GM23248 (cell line): ENCODE measurements around the gene OLFML2B. TPM values are rescaled to one million over a fixed set of nuclear protein-coding genes. Genes with fewer than 3 reads are reported as not detected.

Source experiments
- DNase-seq: peaks from one replicate; pipeline ENCODE4 v3.0.0-alpha.2; 2015
- H2AFZ ChIP-seq: fragments of 200-600 bp; sonication (generic); 2 replicates; pipeline ENCODE4 v1.6.1; 2016; ENCODE audit warnings: antibody characterized with exemption
- H3F3A ChIP-seq: fragments of 200-600 bp; sonication (generic); 2 replicates; pipeline ENCODE4 v1.6.1; 2016; ENCODE audit warnings: mild to moderate bottlenecking, antibody characterized with exemption, mixed run types; ENCODE audit not compliant: insufficient read depth
- H3K27ac ChIP-seq: fragments of 200-600 bp; sonication (generic); 2 replicates; pipeline ENCODE4 v1.5.1; 2016; ENCODE audit warnings: mild to moderate bottlenecking
- H3K27me3 ChIP-seq: fragments of 200-600 bp; sonication (generic); replicated peaks from 2 replicates; pipeline ENCODE4 v1.6.1; 2016; ENCODE audit warnings: mild to moderate bottlenecking; ENCODE audit not compliant: insufficient read depth
- H3K36me3 ChIP-seq: fragments of 200-600 bp; sonication (generic); 2 replicates; pipeline ENCODE4 v1.6.1; 2016; ENCODE audit warnings: low read depth, mild to moderate bottlenecking
- H3K4me1 ChIP-seq: fragments of 200-600 bp; sonication (generic); 2 replicates; pipeline ENCODE4 v1.6.1; 2016; ENCODE audit warnings: mild to moderate bottlenecking; ENCODE audit not compliant: insufficient read depth
- H3K4me2 ChIP-seq: fragments of 200-600 bp; sonication (generic); one replicate; pipeline ENCODE4 v1.6.1; 2016; ENCODE audit warnings: mild to moderate bottlenecking; ENCODE audit not compliant: unreplicated experiment
- H3K4me3 ChIP-seq: fragments of 200-600 bp; sonication (generic); 2 replicates; pipeline ENCODE4 v1.5.1; 2016; ENCODE audit warnings: mild to moderate bottlenecking
- H3K79me2 ChIP-seq: fragments of 200-600 bp; sonication (generic); 2 replicates; pipeline ENCODE4 v1.6.1; 2016; ENCODE audit warnings: mild to moderate bottlenecking; ENCODE audit not compliant: insufficient read depth
- H3K9ac ChIP-seq: fragments of 200-600 bp; sonication (generic); 2 replicates; pipeline ENCODE4 v1.6.1; 2016; ENCODE audit warnings: mild to moderate bottlenecking
- H3K9me2 ChIP-seq: fragments of 200-600 bp; sonication (generic); 2 replicates; pipeline ENCODE4 v1.6.1; 2016; ENCODE audit warnings: mixed run types, mild to moderate bottlenecking, moderate library complexity; ENCODE audit not compliant: insufficient read depth
- H3K9me3 ChIP-seq: fragments of 200-600 bp; sonication (generic); one replicate; pipeline ENCODE4 v1.6.1; 2017; ENCODE audit warnings: low read depth
- H4K20me1 ChIP-seq: fragments of 200-600 bp; sonication (generic); 2 replicates; pipeline ENCODE4 v1.6.0; 2016; ENCODE audit not compliant: insufficient read depth
- EZH2 ChIP-seq: fragments of 200-600 bp; sonication (generic); IDR thresholded peaks from 2 replicates; pipeline ENCODE4 v1.6.1; 2018; ENCODE audit warnings: antibody characterized with exemption, mild to moderate bottlenecking; ENCODE audit not compliant: insufficient read depth, poor library complexity, severe bottlenecking
- EZH2phosphoT487 ChIP-seq: fragments of 200-600 bp; sonication (generic); IDR thresholded peaks from 2 replicates; pipeline ENCODE4 v1.6.1; 2018; ENCODE audit warnings: antibody characterized with exemption, moderate library complexity, mild to moderate bottlenecking, low read depth; ENCODE audit not compliant: insufficient read depth
- WGBS, 2 experiments: methylation state at CpG; one replicate each; pipeline ENCODE4 v1.1.6; 2015 to 2017; ENCODE audit warnings: low lambda C conversion rate in 2 of 2, low coverage in 1 of 2; ENCODE audit errors: missing lambda C conversion rate in 2 of 2; 5-methylcytosine and 5-hydroxymethylcytosine counted together
- in situ Hi-C: fragments of 300-500 bp; cut with MboI; formaldehyde crosslinking; loops from 2 replicates; pipeline ENCODE4 v1.15.0; 2020
- polyA plus RNA-seq: library from polyadenylated mRNA; unstranded; fragments of >200 nt; fragmentation: Nextera tagmentation; extraction: Ambion mirVana; gene quantifications from 2 replicates; pipeline ENCODE4 v1.2.1, GENCODE V29; 2016
- total RNA-seq: library from RNA; depleted of rRNA; stranded (reverse); fragments of >200 nt; shearing (Covaris generic); gene quantifications from 2 replicates; pipeline ENCODE4 v1.2.3, GENCODE V29; 2014

Gene OLFML2B
- total and polyA plus RNA-seq, 2 experiments from 2014 or later: 0.98 to 1.1 TPM

GRCh38 chr1:162008799-162009198 lies 14.9 kb downstream of the OLFML2B start:
- Histone ChIP-seq H3K4me1 (peaks cover 8% of the 10 kb centered on the region), H3K27me3 (no peaks in the 10 kb centered on the region), H3K4me3 (no peak overlapping the region), H3K9me3 (no peaks in the 10 kb centered on the region), H3K79me2 (no peaks in the 10 kb centered on the region), H3K27ac (no peak overlapping the region), H3K4me2 (no peak overlapping the region), H3K9me2 (no peaks in the 10 kb centered on the region), H4K20me1 (no peaks in the 10 kb centered on the region), H3K9ac (no peak overlapping the region), H3F3A (no peaks in the 10 kb centered on the region; the same call in 1 of the 2 replicates), H2AFZ (no peak overlapping the region), H3K36me3 (no peaks in the 10 kb centered on the region)
- no peak for DNase-seq
- TF ChIP-seq EZH2phosphoT487 (no peak), EZH2 (no peak)
- WGBS, 2 experiments: 91 to 95% methylated on average over 5 of the region's 5 CpGs
- in situ Hi-C loops: no loop called here

- Histone ChIP-seq H3K4me1 (peaks cover 15% of the 10 kb centered on the region), H3K4me3 (no peak overlapping the region), H3K9me2 (no peaks in the 10 kb centered on the region), H3K79me2 (no peaks in the 10 kb centered on the region), H3F3A (peaks cover 10% of the 10 kb centered on the region), H2AFZ (no peak overlapping the region), H3K27me3 (no peaks in the 10 kb centered on the region), H3K4me2 (no peak overlapping the region), H3K9ac (no peak overlapping the region), H4K20me1 (no peaks in the 10 kb centered on the region), H3K9me3 (no peaks in the 10 kb centered on the region), H3K27ac (no peak overlapping the region), H3K36me3 (no peaks in the 10 kb centered on the region)
- TF ChIP-seq EZH2: no peak
- no peak for TF ChIP-seq EZH2phosphoT487
- no peak for DNase-seq
- WGBS, 2 experiments: 93 to 95% methylated on average over 3 of the region's 3 CpGs
- in situ Hi-C loops: no loop called here
Observed at GRCh38 chr1:162007466-162007865, 16.2 kb downstream of the OLFML2B start.

GRCh38 chr1:162006081-162006480 lies 17.6 kb downstream of the OLFML2B start:
- Histone ChIP-seq H3K9me3 (no peaks in the 10 kb centered on the region), H3K27ac (no peak overlapping the region), H3K4me1 (peaks cover 15% of the 10 kb centered on the region), H3K27me3 (no peaks in the 10 kb centered on the region), H3K9me2 (no peaks in the 10 kb centered on the region), H3K9ac (no peak overlapping the region), H3K4me2 (no peak overlapping the region), H2AFZ (no peak overlapping the region), H3K36me3 (no peaks in the 10 kb centered on the region), H3K79me2 (no peaks in the 10 kb centered on the region), H4K20me1 (no peaks in the 10 kb centered on the region), H3F3A (peaks cover 12% of the 10 kb centered on the region), H3K4me3 (no peak overlapping the region)
- DNase-seq: no peak
- TF ChIP-seq EZH2 (no peak), EZH2phosphoT487 (no peak)
- in situ Hi-C loops: no loop called here
- WGBS, 2 experiments: 94% methylated on average over 6 of the region's 6 CpGs

GRCh38 chr1:162004441-162004950 lies 19.2 kb downstream of the OLFML2B start:
- Histone ChIP-seq H4K20me1 (no peaks in the 10 kb centered on the region), H3K27ac (peak overlapping the region; percentile 83; the same call in 1 of the 2 replicates), H3F3A (peaks cover 12% of the 10 kb centered on the region), H3K4me2 (peak overlapping the region; percentile 87), H3K9me2 (no peaks in the 10 kb centered on the region), H3K4me3 (no peak overlapping the region), H2AFZ (no peak overlapping the region), H3K79me2 (no peaks in the 10 kb centered on the region), H3K4me1 (peaks cover 15% of the 10 kb centered on the region), H3K9ac (no peak overlapping the region), H3K27me3 (no peaks in the 10 kb centered on the region), H3K36me3 (no peaks in the 10 kb centered on the region), H3K9me3 (no peaks in the 10 kb centered on the region)
- DNase-seq: no peak
- TF ChIP-seq EZH2phosphoT487 (no peak), EZH2 (no peak)
- in situ Hi-C loops: no loop called here
- 80 to 84% methylated on average over 3 of the region's 3 CpGs for WGBS, 2 experiments

GRCh38 chr1:162003830-162004215 lies 19.8 kb downstream of the OLFML2B start:
- Histone ChIP-seq H3F3A (peaks cover 12% of the 10 kb centered on the region), H3K4me3 (peak overlapping the region; percentile 66), H2AFZ (peak overlapping the region; percentile 14; the same call in 1 of the 2 replicates), H4K20me1 (no peaks in the 10 kb centered on the region), H3K4me1 (peaks cover 15% of the 10 kb centered on the region), H3K36me3 (no peaks in the 10 kb centered on the region), H3K79me2 (no peaks in the 10 kb centered on the region), H3K27me3 (no peaks in the 10 kb centered on the region), H3K27ac (peak overlapping the region; percentile 83), H3K9me2 (no peaks in the 10 kb centered on the region), H3K4me2 (peak overlapping the region; percentile 87), H3K9me3 (no peaks in the 10 kb centered on the region), H3K9ac (peak overlapping the region; percentile 76)
- 8 to 15% methylated on average over 5 of the region's 5 CpGs for WGBS, 2 experiments
- in situ Hi-C loops: no loop called here
- TF ChIP-seq EZH2: no peak
- peak; percentile 91 for DNase-seq
